Esophagus squamous epithelium (tissue), 5 donors: Measurements from ENCODE around the gene OR12D3. TPM values are rescaled to one million over a fixed set of nuclear protein-coding genes. Genes with fewer than 3 reads are reported as not detected.

Experiments
- DNase-seq: peaks from one replicate; lab custom pipeline; 2025; lab: John Stamatoyannopoulos, UW
- H3K27ac ChIP-seq, 4 donors: fragments of 200-600 bp; sonication (generic); one replicate each; pipeline ENCODE4 v1.5.1; 2016 to 2019; ENCODE audit warnings: mild to moderate bottlenecking in 1 of 4
- H3K27me3 ChIP-seq, 4 donors: fragments of 200-600 bp; sonication (generic); 1 replicate in 3 of 4; 2 replicates in 1 of 4; pipeline versions ENCODE4 v1.5.1 to v1.6.0; 2017 to 2021; ENCODE audit warnings: antibody characterized with exemption in 1 of 4
- H3K36me3 ChIP-seq, 3 donors: fragments of 200-600 bp; sonication (generic); one replicate each; pipeline ENCODE4 v1.5.1; 2016 to 2019
- H3K4me1 ChIP-seq, 3 donors: fragments of 200-600 bp; sonication (generic); one replicate each; pipeline ENCODE4 v1.5.1; 2017 to 2019
- H3K4me3 ChIP-seq, 4 donors: fragments of 200-600 bp; sonication (generic); 1 replicate in 3 of 4; 2 replicates in 1 of 4; pipeline ENCODE4 v1.5.1; 2016 to 2019; ENCODE audit warnings: mild to moderate bottlenecking in 2 of 4, moderate library complexity in 1 of 4
- H3K9me3 ChIP-seq, 3 donors: fragments of 200-600 bp; sonication (generic); one replicate each; pipeline ENCODE4 v1.5.1; 2016 to 2019
- POLR2A ChIP-seq, 4 donors: fragments of 450-650 bp; IDR thresholded peaks; one replicate each; pipeline ENCODE4 v1.6.1; 2017; ENCODE audit warnings: antibody characterized with exemption in 4 of 4, mild to moderate bottlenecking in 4 of 4, moderate library complexity in 3 of 4
- WGBS, 2 donors: methylation state at CpG; one replicate each; pipeline ENCODE4 v1.1.5; 2018; 5-methylcytosine and 5-hydroxymethylcytosine counted together
- intact Hi-C: fragments of 100-400 bp; cut with DNase I; formaldehyde crosslinking; loops from one replicate; pipeline ENCODE4 v1.15.0; 2022
- total RNA-seq, 4 donors: library from RNA; depleted of rRNA; stranded (reverse); fragments of >200 nt; gene quantifications; one replicate each; pipeline ENCODE4 v1.1.0, GENCODE V29; 2016
- TF ChIP-seq, protein P1 (sequence below), 6 experiments: fragments of 450-650 bp in 4 of 6; fragments of 200-600 bp in 2 of 6; sonication (generic) in 2 of 6; IDR thresholded peaks; one replicate each; pipeline ENCODE4 v1.5.1; 2016 to 2019; ENCODE audit warnings: antibody characterized with exemption in 6 of 6, mild to moderate bottlenecking in 4 of 6, moderate library complexity in 4 of 6
- donor health status: DM: yes; HTN: yes; CAD: no.

The OR12D3 gene
- total RNA-seq, 4 donors from 2014 or later: not detected

DNA sequence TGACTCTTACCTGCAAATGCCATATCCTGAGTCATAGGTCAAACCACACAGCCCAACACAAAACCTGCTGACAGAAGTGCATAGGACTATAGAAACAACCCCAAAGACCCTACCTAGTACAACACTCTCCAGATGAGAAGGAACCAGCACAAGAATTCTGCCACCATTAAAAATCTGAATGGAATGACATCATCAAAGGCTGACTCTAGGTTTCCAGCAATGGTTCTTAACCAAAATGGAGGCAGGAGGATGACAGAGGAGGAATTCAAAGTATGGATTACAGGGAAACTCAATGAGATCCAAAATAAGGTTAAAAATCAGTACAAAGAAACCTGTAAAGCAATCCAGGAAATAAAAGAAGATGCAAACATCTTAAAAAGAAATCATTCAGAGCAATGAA lies 42.4 kb downstream of the OR12D3 start:
- intact Hi-C loops: no loop called here
- Histone ChIP-seq H3K4me3 (no peak overlapping the region), H3K4me1 (no peaks in the 10 kb centered on the region), H3K36me3 (no peaks in the 10 kb centered on the region), H3K27ac (no peak overlapping the region), H3K27me3 (no peaks in the 10 kb centered on the region), H3K9me3 (no peaks in the 10 kb centered on the region)
- no peak for TF ChIP-seq POLR2A (IDR thresholded peaks at IDR 0.05)
- TF ChIP-seq, protein P1, sequence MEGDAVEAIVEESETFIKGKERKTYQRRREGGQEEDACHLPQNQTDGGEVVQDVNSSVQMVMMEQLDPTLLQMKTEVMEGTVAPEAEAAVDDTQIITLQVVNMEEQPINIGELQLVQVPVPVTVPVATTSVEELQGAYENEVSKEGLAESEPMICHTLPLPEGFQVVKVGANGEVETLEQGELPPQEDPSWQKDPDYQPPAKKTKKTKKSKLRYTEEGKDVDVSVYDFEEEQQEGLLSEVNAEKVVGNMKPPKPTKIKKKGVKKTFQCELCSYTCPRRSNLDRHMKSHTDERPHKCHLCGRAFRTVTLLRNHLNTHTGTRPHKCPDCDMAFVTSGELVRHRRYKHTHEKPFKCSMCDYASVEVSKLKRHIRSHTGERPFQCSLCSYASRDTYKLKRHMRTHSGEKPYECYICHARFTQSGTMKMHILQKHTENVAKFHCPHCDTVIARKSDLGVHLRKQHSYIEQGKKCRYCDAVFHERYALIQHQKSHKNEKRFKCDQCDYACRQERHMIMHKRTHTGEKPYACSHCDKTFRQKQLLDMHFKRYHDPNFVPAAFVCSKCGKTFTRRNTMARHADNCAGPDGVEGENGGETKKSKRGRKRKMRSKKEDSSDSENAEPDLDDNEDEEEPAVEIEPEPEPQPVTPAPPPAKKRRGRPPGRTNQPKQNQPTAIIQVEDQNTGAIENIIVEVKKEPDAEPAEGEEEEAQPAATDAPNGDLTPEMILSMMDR (IDR thresholded peaks at IDR 0.05): no peak
- no peak for DNase-seq

DNA sequence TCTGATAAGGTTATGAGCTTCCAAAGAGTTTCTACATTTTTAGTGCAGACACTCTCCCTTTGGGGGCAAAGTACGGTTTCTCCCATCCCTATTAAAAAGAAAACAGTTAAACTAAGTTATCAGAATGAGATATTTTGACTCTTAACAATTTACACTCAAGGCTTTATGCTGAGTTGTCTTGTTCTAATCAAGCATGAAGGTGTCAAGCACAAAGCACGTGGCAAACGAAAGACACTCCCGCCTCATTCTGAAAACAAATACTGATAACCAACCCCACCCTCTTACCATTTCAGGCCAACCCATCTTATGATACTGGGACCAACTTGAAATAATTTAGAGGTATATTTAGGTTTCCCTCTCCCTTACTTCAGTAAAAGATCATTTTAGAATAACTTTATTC lies 49.3 kb downstream of the OR12D3 start:
- TF ChIP-seq, protein P1 (IDR thresholded peaks at IDR 0.05): no peak
- no peak for TF ChIP-seq POLR2A (IDR thresholded peaks at IDR 0.05)
- Histone ChIP-seq H3K4me3 (no peak overlapping the region), H3K9me3 (no peaks in the 10 kb centered on the region), H3K27ac (no peak overlapping the region), H3K36me3 (no peaks in the 10 kb centered on the region), H3K4me1 (no peaks in the 10 kb centered on the region), H3K27me3 (no peaks in the 10 kb centered on the region)
- DNase-seq: no peak
- intact Hi-C loops: no loop called here
- 41 to 44% methylated on average over 4 of the region's 4 CpGs for WGBS, 2 donors

Other genes with a start within 250 kb of the OR12D3 start
- gene OR2J2, start 204.4 kb downstream of the OR12D3 start, total RNA-seq: not detected
- gene OR14J1, start 73.6 kb downstream of the OR12D3 start, total RNA-seq: not detected
- not detected for gene OR5V1, start 6.4 kb downstream of the OR12D3 start, total RNA-seq
- gene OR12D2, start 20.3 kb upstream of the OR12D3 start, total RNA-seq: not detected
- not detected for gene OR12D1, start 39.6 kb upstream of the OR12D3 start, total RNA-seq
- not detected for gene OR10C1, start 64.0 kb upstream of the OR12D3 start, total RNA-seq
- not detected for gene OR11A1, start 81.8 kb upstream of the OR12D3 start, total RNA-seq
- not detected for gene OR2H1, start 81.9 kb upstream of the OR12D3 start, total RNA-seq
- not detected for gene MAS1L, start 112.7 kb upstream of the OR12D3 start, total RNA-seq
- 10 to 100 TPM in 1 of 4 donors, 1 to 10 TPM in 1, under 1 TPM in 1, not detected in 1; 0.76 to 11.1 (median 1.6) TPM for gene UBD, start 184.4 kb upstream of the OR12D3 start, total RNA-seq
- not detected for gene OR2H2, start 209.8 kb upstream of the OR12D3 start, total RNA-seq